Lower leg skin (tissue), 4 donors: ENCODE data around the gene WBP4. TPM values are rescaled to one million over a fixed set of nuclear protein-coding genes. Genes with fewer than 3 reads are reported as not detected.
A peak's percentile ranks its signal among the peaks of the same experiment; 100 is the strongest.

ENCODE experiments used
- DNase-seq, 2 donors: peaks; one replicate each; pipeline ENCODE4 v3.0.0-alpha.2; 2019; ENCODE audit warnings: low spot score in 2 of 2
- H3K4me3 ChIP-seq: fragments of 200-600 bp; sonication (generic); 2 replicates; pipeline ENCODE4 v1.5.1; 2017; ENCODE audit warnings: mild to moderate bottlenecking, low read depth; ENCODE audit not compliant: poor library complexity, severe bottlenecking
- CTCF ChIP-seq, 3 donors: fragments of 450-650 bp; IDR thresholded peaks; one replicate each; pipeline ENCODE4 v1.5.1; 2016; ENCODE audit warnings: antibody characterized with exemption in 3 of 3, mild to moderate bottlenecking in 3 of 3, moderate library complexity in 2 of 3
- POLR2A ChIP-seq, 2 donors: fragments of 450-650 bp; IDR thresholded peaks; one replicate each; pipeline ENCODE4 v1.6.1; 2016 to 2017; ENCODE audit warnings: antibody characterized with exemption in 2 of 2, mild to moderate bottlenecking in 1 of 2, moderate library complexity in 1 of 2
- WGBS, 2 donors: methylation state at CpG; one replicate each; pipeline ENCODE4 v1.1.5; 2018; 5-methylcytosine and 5-hydroxymethylcytosine counted together
- intact Hi-C: fragments of 100-400 bp; cut with DNase I; formaldehyde crosslinking; loops from one replicate; pipeline ENCODE4 v1.15.0; 2023; ENCODE audit warnings: low total_unique reads
- total RNA-seq, 4 donors: library from RNA; depleted of rRNA; stranded (reverse); fragments of >200 nt; gene quantifications; one replicate each; pipeline ENCODE4 v1.1.0, GENCODE V29; 2016

Gene WBP4
- total RNA-seq, 4 donors from 2014 or later: 7.2 to 11.2 (median 9.8) TPM

DNA sequence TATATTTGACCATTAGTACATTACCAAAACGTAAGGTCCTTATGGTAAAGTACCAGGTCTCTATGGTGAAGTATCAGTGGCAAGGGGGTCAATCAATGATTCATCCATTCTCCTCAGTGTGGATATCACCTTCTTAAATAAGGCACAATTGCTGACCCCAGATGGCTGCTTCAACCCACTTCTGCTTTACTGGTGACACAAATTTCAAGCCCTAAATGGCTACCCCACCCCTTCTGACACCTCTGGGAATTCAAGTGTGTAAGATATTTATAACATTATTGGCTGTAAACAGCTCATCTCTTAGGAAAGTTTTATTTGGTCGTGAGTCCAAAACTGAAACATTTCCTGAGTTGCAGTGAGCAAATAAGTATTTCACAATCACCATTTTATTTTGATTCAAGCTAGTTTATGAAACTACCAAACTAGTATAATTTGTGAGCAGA lies 7.9 kb upstream of the WBP4 start:
- WGBS, 2 donors: 32 to 44% methylated on average over 2 of the region's 2 CpGs
- peak in 1 of 2 donors; percentile 72 for DNase-seq
- no peak overlapping the region for H3K4me3 ChIP-seq
- TF ChIP-seq POLR2A (IDR thresholded peaks at IDR 0.05) (no peak), CTCF (IDR thresholded peaks at IDR 0.05) (no peak)
- intact Hi-C loops: no loop called here

- no peak for TF ChIP-seq POLR2A (IDR thresholded peaks at IDR 0.05)
- TF ChIP-seq CTCF (IDR thresholded peaks at IDR 0.05): no peak
- intact Hi-C loops: no loop called here
- H3K4me3 ChIP-seq: no peak overlapping the region
- WGBS, 2 donors: 50 to 51% methylated on average over 9 of the region's 9 CpGs
- no peak for DNase-seq
Observed at GRCh38 chr13:41054212-41054877, 7.0 kb upstream of the WBP4 start.

GRCh38 chr13:41054919-41055619 lies 6.2 kb upstream of the WBP4 start:
- WGBS, 2 donors: 93% methylated on average over 5 of the region's 5 CpGs
- DNase-seq: no peak
- TF ChIP-seq POLR2A (IDR thresholded peaks at IDR 0.05) (no peak), CTCF (IDR thresholded peaks at IDR 0.05) (no peak)
- no peak overlapping the region for H3K4me3 ChIP-seq
- intact Hi-C loops: no loop called here

- no peak for DNase-seq
- TF ChIP-seq CTCF (IDR thresholded peaks at IDR 0.05): no peak
- TF ChIP-seq POLR2A (IDR thresholded peaks at IDR 0.05): no peak
- intact Hi-C loops: no loop called here
- H3K4me3 ChIP-seq: no peak overlapping the region
Observed at GRCh38 chr13:41056194-41056593, 5.1 kb upstream of the WBP4 start.

GRCh38 chr13:41056826-41057711 lies 4.2 kb upstream of the WBP4 start:
- 75 to 83% methylated on average over 11 of the region's 11 CpGs for WGBS, 2 donors
- H3K4me3 ChIP-seq: no peak overlapping the region
- no peak for DNase-seq
- TF ChIP-seq POLR2A (IDR thresholded peaks at IDR 0.05) (no peak), CTCF (IDR thresholded peaks at IDR 0.05) (no peak)
- intact Hi-C loops: no loop called here
